ENCODE data around the gene EHBP1. TPM values are rescaled to one million over a fixed set of nuclear protein-coding genes. Genes with fewer than 3 reads are reported as not detected.
"Not testable (repeated sequence)": the region's sequence is repeated elsewhere in the genome, so short reads cannot be mapped to it uniquely, and the experiment has no call there.

Gene EHBP1
- total RNA-seq, 1 donor, result 119 TPM

GRCh38 chr2:63013438-63013837 lies 307.9 kb downstream of the EHBP1 start:
- TF ChIP-seq CTCF (IDR thresholded peaks at IDR 0.05; ENCODE audit: insufficient read depth, low read length), result no peak
- H3K4me3 ChIP-seq (ENCODE audit: low read depth, low read length), result no peak overlapping the region
- DNase-seq (ENCODE audit: low read depth), result no peak

- no peak for TF ChIP-seq CTCF (IDR thresholded peaks at IDR 0.05; ENCODE audit: insufficient read depth, low read length)
- no peak overlapping the region for H3K4me3 ChIP-seq (ENCODE audit: low read depth, low read length)
- DNase-seq (ENCODE audit: low read depth), result no peak
Observed at GRCh38 chr2:63015389-63015788, 309.9 kb downstream of the EHBP1 start.

- no peak for DNase-seq (ENCODE audit: low read depth)
- TF ChIP-seq CTCF (IDR thresholded peaks at IDR 0.05; ENCODE audit: insufficient read depth, low read length), result no peak
- no peak overlapping the region for H3K4me3 ChIP-seq (ENCODE audit: low read depth, low read length)
Observed at GRCh38 chr2:63018439-63018838, 312.9 kb downstream of the EHBP1 start.

GRCh38 chr2:63019686-63020085 lies 314.2 kb downstream of the EHBP1 start:
- not testable (repeated sequence) for H3K4me3 ChIP-seq (ENCODE audit: low read depth, low read length); DNase-seq (ENCODE audit: low read depth)

GRCh38 chr2:63023444-63023843 lies 317.9 kb downstream of the EHBP1 start:
- TF ChIP-seq CTCF (IDR thresholded peaks at IDR 0.05; ENCODE audit: insufficient read depth, low read length), result peak; percentile 36
- H3K4me3 ChIP-seq (ENCODE audit: low read depth, low read length), result no peak overlapping the region
- peak; percentile 30 for DNase-seq (ENCODE audit: low read depth)

- no peak for DNase-seq (ENCODE audit: low read depth)
- no peak overlapping the region for H3K4me3 ChIP-seq (ENCODE audit: low read depth, low read length)
- no peak for TF ChIP-seq CTCF (IDR thresholded peaks at IDR 0.05; ENCODE audit: insufficient read depth, low read length)
Observed at GRCh38 chr2:63027220-63027619, 321.7 kb downstream of the EHBP1 start.

- no peak for DNase-seq (ENCODE audit: low read depth)
- TF ChIP-seq CTCF (IDR thresholded peaks at IDR 0.05; ENCODE audit: insufficient read depth, low read length), result no peak
- no peak overlapping the region for H3K4me3 ChIP-seq (ENCODE audit: low read depth, low read length)
Observed at GRCh38 chr2:63029058-63029457, 323.5 kb downstream of the EHBP1 start.
